Measurements from ENCODE around the gene LCN2.

DNA sequence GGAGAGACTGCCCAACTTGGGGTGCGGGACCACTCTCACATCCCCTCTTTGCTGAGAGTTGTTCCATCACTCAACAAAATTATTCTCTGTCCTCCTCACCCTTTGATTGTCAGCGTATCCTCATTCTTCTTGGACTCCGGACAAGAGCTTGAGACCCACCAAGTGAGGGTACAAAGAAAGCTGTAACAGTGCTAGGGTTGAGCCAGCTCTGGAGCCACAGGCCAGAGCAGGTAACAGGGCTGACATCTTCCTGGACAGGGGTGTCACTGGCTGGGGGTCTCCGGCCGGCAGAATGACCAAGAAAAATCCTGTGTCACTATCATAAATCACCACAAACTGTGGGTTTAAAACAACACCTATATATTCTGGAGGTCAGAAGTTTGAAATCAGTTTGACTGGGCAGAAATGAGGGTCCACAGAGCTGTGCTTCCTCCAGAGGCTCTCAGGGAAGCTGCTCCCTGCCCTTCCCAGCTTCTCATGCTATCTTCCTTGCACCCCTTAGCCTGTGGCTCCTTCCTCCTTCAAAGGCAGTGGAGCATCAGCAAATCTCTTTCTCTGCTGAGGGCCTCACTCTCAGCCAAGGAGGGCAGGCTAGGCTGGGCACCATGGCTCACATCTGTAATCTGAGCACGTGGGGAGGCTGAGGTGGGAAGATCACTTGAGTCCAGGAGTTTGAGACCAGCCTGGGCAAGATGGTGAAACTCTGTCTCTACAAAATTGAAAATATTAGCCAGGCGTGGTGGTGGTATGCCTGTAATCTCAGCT, 6.7 kb downstream of the LCN2 start:
- TF ChIP-seq EZH2 (IDR thresholded peaks at IDR 0.05): no peak
- TF ChIP-seq POLR2AphosphoS5 (IDR thresholded peaks at IDR 0.05; ENCODE audit: borderline replicate concordance, low read depth, low read length): no peak

Data from SK-N-MC (cell line).